Ascending aorta (tissue), 2 donors: ENCODE results near the gene MRPL34. TPM values are rescaled to one million over a fixed set of nuclear protein-coding genes. Genes with fewer than 3 reads are reported as not detected.

Experiments used
- DNase-seq, 2 donors: peaks; one replicate each; pipeline ENCODE4 v3.0.0-alpha.2; 2019; ENCODE audit warnings: low spot score in 2 of 2
- H3K27ac ChIP-seq, 2 donors: fragments of 200-600 bp; sonication (generic); one replicate each; pipeline ENCODE4 v1.5.1; 2016 to 2017; ENCODE audit warnings: mild to moderate bottlenecking in 1 of 2
- H3K27me3 ChIP-seq: fragments of 200-600 bp; sonication (generic); one replicate; pipeline ENCODE4 v1.5.1; 2017
- H3K36me3 ChIP-seq, 2 donors: fragments of 200-600 bp; sonication (generic); one replicate each; pipeline ENCODE4 v1.5.1; 2016
- H3K4me1 ChIP-seq, 2 donors: fragments of 200-600 bp; sonication (generic); one replicate each; pipeline ENCODE4 v1.5.1; 2016 to 2017; ENCODE audit warnings: mild to moderate bottlenecking in 1 of 2
- H3K4me3 ChIP-seq, 2 donors: fragments of 200-600 bp; sonication (generic); one replicate each; pipeline ENCODE4 v1.5.1; 2016 to 2017; ENCODE audit warnings: mild to moderate bottlenecking in 1 of 2
- H3K9me3 ChIP-seq, 2 donors: fragments of 200-600 bp; sonication (generic); one replicate each; pipeline ENCODE4 v1.5.1; 2016
- intact Hi-C: fragments of 100-400 bp; cut with DNase I; formaldehyde crosslinking; loops from one replicate; pipeline ENCODE4 v1.15.1; 2023
- total RNA-seq: library from RNA; depleted of rRNA; stranded (reverse); fragments of >200 nt; gene quantifications from one replicate; pipeline ENCODE4 v1.1.0, GENCODE V29; 2016
- TF ChIP-seq, protein P1 (sequence below), 3 experiments: fragments of 200-600 bp in 2 of 3; fragments of 450-650 bp in 1 of 3; sonication (generic) in 2 of 3; IDR thresholded peaks; one replicate each; pipeline ENCODE4 v1.5.1; 2016 to 2019; ENCODE audit warnings: antibody characterized with exemption in 3 of 3, mild to moderate bottlenecking in 1 of 3, moderate library complexity in 1 of 3

The MRPL34 gene
- total RNA-seq, 1 donor from 2014 or later, result 98.9 TPM

DNA sequence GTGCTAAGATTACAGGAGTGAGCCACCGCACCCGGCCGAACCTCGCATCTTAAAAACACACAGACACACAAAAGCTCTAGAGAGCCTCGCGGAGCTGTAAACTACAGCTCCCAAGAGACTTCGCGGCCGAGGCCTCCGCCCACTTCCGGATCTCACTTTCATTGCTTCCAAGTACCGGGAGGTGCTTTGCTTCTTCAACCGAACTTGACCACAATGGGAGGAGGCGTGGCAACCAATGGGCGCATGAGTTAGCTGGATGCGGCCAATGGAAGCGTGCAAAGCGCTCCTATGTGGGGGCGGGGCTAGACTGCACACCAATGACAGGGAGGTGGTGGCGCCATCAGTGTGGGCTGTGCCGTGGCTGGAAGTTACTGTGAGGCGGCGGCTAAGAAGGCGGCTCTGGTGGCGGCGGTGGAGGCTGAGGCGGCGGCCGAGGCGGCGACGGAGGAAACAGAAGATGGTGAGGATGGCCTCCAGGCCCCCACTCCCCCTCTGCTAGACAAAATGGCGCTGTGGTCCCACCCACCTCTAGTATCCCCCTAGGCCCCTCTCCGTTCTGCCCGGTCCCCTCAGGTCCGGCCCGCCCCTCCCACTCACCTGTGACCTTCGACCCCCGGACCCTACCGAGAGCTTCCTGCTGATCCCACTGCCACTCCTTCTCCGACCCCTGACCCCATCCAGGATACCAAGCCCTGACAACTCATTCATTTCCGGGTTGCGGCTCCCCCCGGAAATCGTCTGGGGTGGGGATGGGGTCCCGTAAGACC, 3.7 kb downstream of the MRPL34 start, which contains the start of gene DDA1:
Gene DDA1 (plus strand): TSS at position 366 of the 767 bp plus-strand sequence. CDS start 92 bp downstream, at position 458.
- intact Hi-C loops, result loop anchor here (1.0 kb wide), 1 partner anchor 74 kb away; no protein-coding TSS in a partner anchor
- Histone ChIP-seq H3K27me3 (no peaks in the 10 kb centered on the region), H3K9me3 (no peaks in the 10 kb centered on the region), H3K4me3 (peak within 1 kb of the TSS; percentile 87 to 89), H3K27ac (peak within 1 kb of the TSS; percentile 65 to 73), H3K36me3 (peaks cover 5 to 9% of the 10 kb centered on the region in 2 donors), H3K4me1 (peaks cover 11 to 29% of the 10 kb centered on the region in 2 donors)
- peak; percentile 100 for DNase-seq
- TF ChIP-seq, protein P1, sequence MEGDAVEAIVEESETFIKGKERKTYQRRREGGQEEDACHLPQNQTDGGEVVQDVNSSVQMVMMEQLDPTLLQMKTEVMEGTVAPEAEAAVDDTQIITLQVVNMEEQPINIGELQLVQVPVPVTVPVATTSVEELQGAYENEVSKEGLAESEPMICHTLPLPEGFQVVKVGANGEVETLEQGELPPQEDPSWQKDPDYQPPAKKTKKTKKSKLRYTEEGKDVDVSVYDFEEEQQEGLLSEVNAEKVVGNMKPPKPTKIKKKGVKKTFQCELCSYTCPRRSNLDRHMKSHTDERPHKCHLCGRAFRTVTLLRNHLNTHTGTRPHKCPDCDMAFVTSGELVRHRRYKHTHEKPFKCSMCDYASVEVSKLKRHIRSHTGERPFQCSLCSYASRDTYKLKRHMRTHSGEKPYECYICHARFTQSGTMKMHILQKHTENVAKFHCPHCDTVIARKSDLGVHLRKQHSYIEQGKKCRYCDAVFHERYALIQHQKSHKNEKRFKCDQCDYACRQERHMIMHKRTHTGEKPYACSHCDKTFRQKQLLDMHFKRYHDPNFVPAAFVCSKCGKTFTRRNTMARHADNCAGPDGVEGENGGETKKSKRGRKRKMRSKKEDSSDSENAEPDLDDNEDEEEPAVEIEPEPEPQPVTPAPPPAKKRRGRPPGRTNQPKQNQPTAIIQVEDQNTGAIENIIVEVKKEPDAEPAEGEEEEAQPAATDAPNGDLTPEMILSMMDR (IDR thresholded peaks at IDR 0.05), result no peak

DNA sequence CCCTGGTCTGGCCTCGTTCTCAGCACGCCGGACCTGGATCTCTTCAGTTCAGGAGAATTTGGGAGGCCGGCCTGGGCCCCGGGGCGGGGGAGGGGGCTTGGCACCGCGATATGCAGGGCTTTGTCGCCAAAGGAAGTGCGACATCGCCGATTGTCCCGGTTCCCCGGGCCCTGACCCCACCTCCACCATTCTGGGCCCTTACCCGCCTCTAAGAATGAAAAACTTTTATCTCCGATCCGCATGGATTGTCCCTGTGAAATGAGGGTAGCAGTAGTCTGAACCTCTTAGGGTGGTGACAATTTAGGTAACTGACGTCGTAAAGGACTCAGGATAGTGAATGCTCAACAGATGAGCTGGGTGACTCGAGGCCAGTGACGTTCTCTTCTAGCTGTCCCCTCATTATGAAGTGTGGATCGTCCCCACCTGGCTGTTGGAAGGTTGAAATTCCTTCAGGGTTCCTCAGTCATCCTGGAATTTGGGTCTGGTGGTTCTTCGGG, 4.3 kb downstream of the MRPL34 start:
- H3K4me1 ChIP-seq, result peaks cover 11 to 22% of the 10 kb centered on the region in 2 donors
- H3K27me3 ChIP-seq, result no peaks in the 10 kb centered on the region
- intact Hi-C loops, result loop anchor here (1.0 kb wide), 1 partner anchor 73 kb away; no protein-coding TSS in a partner anchor

DNA sequence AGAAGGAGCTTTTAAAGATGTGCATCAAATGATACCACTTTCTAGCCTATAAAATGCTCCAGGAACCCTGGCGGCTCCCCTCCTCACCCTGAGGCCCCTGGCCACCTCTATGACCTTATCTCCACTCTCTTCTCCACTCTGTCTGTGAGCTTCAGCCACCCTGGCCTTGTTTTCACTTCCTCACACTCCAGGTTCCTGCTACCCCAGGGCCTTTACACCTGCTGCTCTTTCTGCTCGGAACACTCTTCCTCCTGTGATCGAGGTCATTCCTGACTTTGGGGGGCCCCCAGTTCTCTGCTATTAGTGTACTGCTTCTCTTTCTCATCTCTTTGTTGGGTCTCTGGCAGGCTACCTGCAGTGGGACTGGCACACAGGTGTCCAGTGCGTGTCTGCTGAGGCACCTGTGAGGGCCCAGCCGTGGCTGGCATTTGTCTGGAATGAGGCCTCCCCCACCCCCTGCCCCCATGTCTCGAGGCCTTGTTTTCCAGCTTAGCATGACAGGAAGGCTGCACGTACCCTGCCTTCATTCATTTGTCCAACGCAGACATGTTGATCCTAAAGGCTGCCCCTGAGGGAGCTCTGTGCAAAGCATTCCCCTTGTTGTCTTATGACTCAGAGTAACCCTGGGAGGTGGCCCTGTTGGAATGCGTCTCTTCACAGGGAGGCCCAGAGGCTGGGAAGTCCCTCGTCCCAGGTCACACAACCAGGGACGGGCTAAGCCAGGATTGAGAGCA, 6.0 kb downstream of the MRPL34 start:
- Histone ChIP-seq H3K27me3 (no peaks in the 10 kb centered on the region), H3K36me3 (peaks cover 23 to 27% of the 10 kb centered on the region in 2 donors), H3K4me1 (peaks cover 11 to 20% of the 10 kb centered on the region in 2 donors), H3K4me3 (no peak overlapping the region), H3K27ac (no peak overlapping the region), H3K9me3 (no peaks in the 10 kb centered on the region)
- intact Hi-C loops, result no loop called here
- TF ChIP-seq, protein P1 (IDR thresholded peaks at IDR 0.05), result no peak
- DNase-seq, result no peak

More for the DNA sequence above, 4.3 kb downstream of the MRPL34 start:
- Histone ChIP-seq H3K27ac (peak overlapping the region; percentile 65 to 73), H3K9me3 (no peaks in the 10 kb centered on the region), H3K4me3 (peak overlapping the region; percentile 87 to 89), H3K36me3 (peaks cover 10 to 14% of the 10 kb centered on the region in 2 donors)
- TF ChIP-seq, protein P1 (IDR thresholded peaks at IDR 0.05), result no peak
- no peak for DNase-seq

DNA sequence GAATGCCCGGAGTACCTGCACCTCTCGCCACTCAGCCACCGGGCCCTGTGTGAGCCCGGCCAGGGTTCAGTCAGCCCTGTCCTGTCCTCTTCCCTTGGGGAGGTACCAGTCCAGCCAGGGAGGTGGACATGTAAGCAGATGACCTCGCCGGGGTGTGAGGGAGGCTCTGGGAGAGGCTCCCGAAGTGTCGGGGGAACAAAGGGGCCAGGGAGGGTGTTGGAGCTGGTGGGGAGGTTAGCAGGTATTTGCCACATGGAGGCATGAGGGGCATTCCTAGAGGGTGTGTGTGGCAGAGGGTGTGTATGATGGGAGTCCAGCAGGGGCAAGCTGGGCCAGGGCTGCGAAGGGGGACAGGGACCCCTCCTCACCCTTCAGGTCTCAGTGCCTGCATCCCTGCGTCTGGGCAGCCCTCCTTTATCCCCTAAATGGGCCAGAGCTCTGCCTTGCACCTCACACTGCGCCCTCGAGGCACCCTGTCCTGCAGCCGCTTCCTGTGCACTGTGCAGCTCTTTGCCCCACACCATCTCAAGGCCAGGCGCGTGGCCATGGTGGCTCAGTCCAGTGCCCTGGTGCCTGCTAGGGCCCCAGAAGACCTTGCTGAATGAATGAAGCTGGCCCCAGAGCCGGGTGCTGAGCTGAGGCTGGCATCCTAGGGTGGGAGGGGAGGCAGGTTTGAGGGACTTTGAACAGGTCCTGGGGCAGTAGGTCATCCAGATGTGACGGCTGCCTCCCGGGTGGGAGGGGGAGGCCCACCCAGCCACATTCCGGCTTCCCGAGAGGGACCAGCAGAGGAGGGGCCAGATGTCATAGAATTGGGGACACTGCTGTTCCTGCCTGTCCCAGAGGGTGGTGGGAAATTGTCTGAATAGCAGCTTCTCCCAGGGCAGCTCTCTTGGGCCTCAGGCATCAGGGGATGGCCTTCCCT, 6.8 kb downstream of the MRPL34 start:
- DNase-seq, result no peak
- intact Hi-C loops, result no loop called here
- no peak overlapping the region for H3K27ac ChIP-seq

More for the DNA sequence above, 6.8 kb downstream of the MRPL34 start:
- no peaks in the 10 kb centered on the region for H3K9me3 ChIP-seq
- TF ChIP-seq, protein P1 (IDR thresholded peaks at IDR 0.05), result no peak
- peaks cover 11 to 20% of the 10 kb centered on the region in 2 donors for H3K4me1 ChIP-seq
- peaks cover 27 to 29% of the 10 kb centered on the region in 2 donors for H3K36me3 ChIP-seq
- no peaks in the 10 kb centered on the region for H3K27me3 ChIP-seq
- no peak overlapping the region for H3K4me3 ChIP-seq
